DOHH2 (cell line): ENCODE data around the gene DMBT1.

Experiments
- H3F3A ChIP-seq: fragments of 200-600 bp; sonication (generic), shearing (Covaris generic); 2 replicates; pipeline ENCODE4 v1.6.0; 2016; ENCODE audit warnings: antibody characterized with exemption, mild to moderate bottlenecking; ENCODE audit not compliant: control insufficient read depth, insufficient read depth
- H3K27ac ChIP-seq: fragments of 200-600 bp; sonication (generic); 2 replicates; pipeline ENCODE4 v1.5.1; 2014; ENCODE audit warnings: low read depth, mild to moderate bottlenecking, low read length, moderate library complexity
- H3K27me3 ChIP-seq: fragments of 200-600 bp; sonication (generic); 2 replicates; pipeline ENCODE4 v1.6.1; 2014; ENCODE audit warnings: mild to moderate bottlenecking, low read length, mixed read lengths; ENCODE audit not compliant: control insufficient read depth
- H3K36me3 ChIP-seq: fragments of 200-600 bp; sonication (generic); 2 replicates; pipeline ENCODE4 v1.6.1; 2014; ENCODE audit warnings: mild to moderate bottlenecking, low read length, moderate library complexity, mixed read lengths; ENCODE audit not compliant: control insufficient read depth
- H3K4me1 ChIP-seq: fragments of 200-600 bp; sonication (generic); 2 replicates; pipeline ENCODE4 v1.6.1; 2014; ENCODE audit warnings: mild to moderate bottlenecking, low read length, mixed read lengths; ENCODE audit not compliant: control insufficient read depth
- H3K4me2 ChIP-seq: fragments of 200-600 bp; sonication (generic); 2 replicates; pipeline ENCODE4 v1.6.0; 2014; ENCODE audit warnings: mild to moderate bottlenecking, low read length, moderate library complexity
- H3K4me3 ChIP-seq: fragments of 200-600 bp; sonication (generic); 2 replicates; pipeline ENCODE4 v1.5.1; 2014; ENCODE audit warnings: mild to moderate bottlenecking, low read length, mixed read lengths
- H3K79me2 ChIP-seq: fragments of 200-600 bp; sonication (generic); 2 replicates; pipeline ENCODE4 v1.6.1; 2014; ENCODE audit warnings: mild to moderate bottlenecking, low read length, mixed read lengths; ENCODE audit not compliant: control insufficient read depth
- H3K9me2 ChIP-seq: fragments of 200-600 bp; sonication (generic); replicated peaks from 2 replicates; pipeline ENCODE4 v1.6.1; 2014; ENCODE audit warnings: mild to moderate bottlenecking, low read length, mixed read lengths; ENCODE audit not compliant: control insufficient read depth
- H3K9me3 ChIP-seq: fragments of 200-600 bp; sonication (generic); 2 replicates; pipeline ENCODE4 v1.6.1; 2014; ENCODE audit warnings: antibody characterized with exemption, low read length, mixed read lengths; ENCODE audit not compliant: control insufficient read depth, insufficient read depth
- H4K20me1 ChIP-seq: fragments of 200-600 bp; sonication (generic); 2 replicates; pipeline ENCODE4 v1.6.0; 2014; ENCODE audit warnings: low read depth, mild to moderate bottlenecking, antibody characterized with exemption, low read length, moderate library complexity; ENCODE audit not compliant: control insufficient read depth, insufficient read depth
- EZH2phosphoT487 ChIP-seq: fragments of 200-600 bp; sonication (generic); IDR thresholded peaks from 2 replicates; pipeline ENCODE4 v1.6.1; 2017; ENCODE audit warnings: borderline replicate concordance, mild to moderate bottlenecking, antibody characterized with exemption, low read length, moderate library complexity, mixed read lengths
- TF ChIP-seq, protein P1 (sequence below): fragments of 200-600 bp; sonication (generic); IDR thresholded peaks from one replicate; pipeline ENCODE4 v1.5.1; 2014; ENCODE audit warnings: antibody characterized with exemption, mild to moderate bottlenecking, low read depth, low read length; ENCODE audit not compliant: poor library complexity, severe bottlenecking

The DMBT1 gene

DNA sequence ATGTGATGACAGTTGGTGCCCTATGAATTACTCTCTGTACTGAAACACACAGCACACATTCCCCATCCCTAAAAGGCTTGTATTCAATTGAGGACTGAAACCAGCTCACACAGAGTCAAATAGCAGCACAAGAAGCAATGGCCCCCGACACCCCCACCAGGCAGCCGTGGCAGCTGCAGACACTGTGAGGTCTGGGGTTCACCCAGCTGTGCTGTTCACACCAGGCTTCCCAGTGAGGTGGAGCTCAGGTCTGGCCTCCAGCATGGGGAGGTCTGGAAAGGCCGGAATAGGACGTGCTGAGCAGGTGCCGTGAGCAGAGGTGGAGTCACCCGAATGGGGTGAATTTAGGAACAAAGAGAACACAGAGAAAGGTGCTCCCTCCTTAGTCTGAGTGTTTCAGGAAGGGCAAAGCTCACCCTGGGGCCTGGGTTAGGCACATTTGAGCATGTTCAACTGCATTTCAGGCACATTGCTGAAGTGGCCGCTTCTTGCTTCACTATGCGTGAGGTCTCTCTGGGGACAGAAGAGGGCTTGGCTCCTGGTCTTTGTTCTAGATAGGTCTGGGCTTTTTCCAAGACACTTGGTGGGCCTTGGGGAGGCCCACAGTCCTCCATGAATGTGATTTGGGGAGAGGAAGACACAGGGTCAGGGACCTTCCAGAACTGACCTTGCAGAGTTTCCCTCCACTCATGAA is 97.9 kb downstream of the DMBT1 start:
- Histone ChIP-seq H3K4me3 (no peak overlapping the region), H3K4me2 (no peak overlapping the region), H3F3A (no peaks in the 10 kb centered on the region), H4K20me1 (no peaks in the 10 kb centered on the region), H3K4me1 (no peaks in the 10 kb centered on the region), H3K9me3 (no peaks in the 10 kb centered on the region), H3K79me2 (no peaks in the 10 kb centered on the region), H3K9me2 (no peaks in the 10 kb centered on the region), H3K27ac (no peak overlapping the region), H3K27me3 (no peaks in the 10 kb centered on the region), H3K36me3 (no peaks in the 10 kb centered on the region)
- TF ChIP-seq, protein P1, sequence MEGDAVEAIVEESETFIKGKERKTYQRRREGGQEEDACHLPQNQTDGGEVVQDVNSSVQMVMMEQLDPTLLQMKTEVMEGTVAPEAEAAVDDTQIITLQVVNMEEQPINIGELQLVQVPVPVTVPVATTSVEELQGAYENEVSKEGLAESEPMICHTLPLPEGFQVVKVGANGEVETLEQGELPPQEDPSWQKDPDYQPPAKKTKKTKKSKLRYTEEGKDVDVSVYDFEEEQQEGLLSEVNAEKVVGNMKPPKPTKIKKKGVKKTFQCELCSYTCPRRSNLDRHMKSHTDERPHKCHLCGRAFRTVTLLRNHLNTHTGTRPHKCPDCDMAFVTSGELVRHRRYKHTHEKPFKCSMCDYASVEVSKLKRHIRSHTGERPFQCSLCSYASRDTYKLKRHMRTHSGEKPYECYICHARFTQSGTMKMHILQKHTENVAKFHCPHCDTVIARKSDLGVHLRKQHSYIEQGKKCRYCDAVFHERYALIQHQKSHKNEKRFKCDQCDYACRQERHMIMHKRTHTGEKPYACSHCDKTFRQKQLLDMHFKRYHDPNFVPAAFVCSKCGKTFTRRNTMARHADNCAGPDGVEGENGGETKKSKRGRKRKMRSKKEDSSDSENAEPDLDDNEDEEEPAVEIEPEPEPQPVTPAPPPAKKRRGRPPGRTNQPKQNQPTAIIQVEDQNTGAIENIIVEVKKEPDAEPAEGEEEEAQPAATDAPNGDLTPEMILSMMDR, result no peak
- no peak for TF ChIP-seq EZH2phosphoT487

DNA sequence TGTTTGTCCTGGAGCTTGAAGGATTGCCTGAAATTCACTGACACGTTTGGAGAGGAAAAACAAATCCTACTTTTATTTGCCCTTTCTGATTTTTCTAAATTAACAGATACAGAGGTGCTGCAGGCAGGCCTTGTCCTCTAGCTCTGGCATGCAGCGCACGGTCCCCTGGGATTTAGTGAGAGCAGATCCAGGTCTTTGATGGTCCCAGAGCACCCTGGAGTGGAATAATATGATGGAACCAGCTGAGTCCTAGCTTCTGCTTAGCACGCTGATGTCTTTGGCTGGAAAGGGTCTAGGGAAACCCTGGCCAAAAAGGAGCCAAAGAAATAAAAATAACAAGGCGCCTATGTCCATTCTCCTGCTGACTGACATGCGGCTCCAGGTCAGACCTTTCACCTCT is 98.6 kb downstream of the DMBT1 start:
- H4K20me1 ChIP-seq, result no peaks in the 10 kb centered on the region
- TF ChIP-seq, protein P1, result no peak
- TF ChIP-seq EZH2phosphoT487, result no peak
- H3K4me2 ChIP-seq, result no peak overlapping the region
- no peaks in the 10 kb centered on the region for H3K27me3 ChIP-seq
- no peaks in the 10 kb centered on the region for H3K79me2 ChIP-seq
- no peaks in the 10 kb centered on the region for H3K9me3 ChIP-seq
- H3F3A ChIP-seq, result no peaks in the 10 kb centered on the region
- no peak overlapping the region for H3K4me3 ChIP-seq
- H3K36me3 ChIP-seq, result no peaks in the 10 kb centered on the region
- no peaks in the 10 kb centered on the region for H3K9me2 ChIP-seq
- H3K27ac ChIP-seq, result no peak overlapping the region
- no peaks in the 10 kb centered on the region for H3K4me1 ChIP-seq

DNA sequence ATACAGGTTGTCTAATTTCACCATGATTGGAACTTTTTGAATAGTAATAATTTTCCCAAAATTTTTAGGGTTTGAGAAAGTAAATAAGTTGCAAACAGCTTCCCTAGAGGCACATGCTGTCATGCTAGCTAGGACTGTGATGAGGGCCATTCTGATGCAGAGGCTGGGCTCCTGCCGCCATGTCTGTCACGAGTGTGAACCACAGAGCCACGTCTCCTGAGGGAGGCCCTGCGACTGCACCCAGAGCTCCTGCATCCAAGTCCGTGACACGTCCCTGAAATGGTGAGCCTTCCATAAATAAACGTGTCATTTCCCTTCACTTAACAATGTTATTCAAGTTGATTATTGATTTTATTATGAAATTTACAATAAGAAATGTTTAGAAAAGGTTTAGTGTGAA is 99.1 kb downstream of the DMBT1 start:
- no peak for TF ChIP-seq EZH2phosphoT487
- TF ChIP-seq, protein P1, result no peak

More for the DNA sequence above, 99.1 kb downstream of the DMBT1 start:
- no peaks in the 10 kb centered on the region for H3K27me3 ChIP-seq
- H3K36me3 ChIP-seq, result no peaks in the 10 kb centered on the region
- no peak overlapping the region for H3K4me3 ChIP-seq
- no peaks in the 10 kb centered on the region for H3K9me2 ChIP-seq
- no peaks in the 10 kb centered on the region for H4K20me1 ChIP-seq
- no peak overlapping the region for H3K27ac ChIP-seq
- no peak overlapping the region for H3K4me2 ChIP-seq
- H3K79me2 ChIP-seq, result no peaks in the 10 kb centered on the region
- H3K9me3 ChIP-seq, result no peaks in the 10 kb centered on the region
- no peaks in the 10 kb centered on the region for H3K4me1 ChIP-seq
- no peaks in the 10 kb centered on the region for H3F3A ChIP-seq
